ENCODE results near the gene KIF16B.

The KIF16B gene

GRCh38 chr20:16432466-16433292 is 140.6 kb downstream of the KIF16B start:
- TF ChIP-seq CTCF (conservative IDR thresholded peaks at IDR 0.05) = no peak
- no peak overlapping the region for H3K27ac ChIP-seq

- H3K27ac ChIP-seq = no peak overlapping the region
- TF ChIP-seq CTCF (conservative IDR thresholded peaks at IDR 0.05) = no peak
These were observed 145.1 kb downstream of the KIF16B start for GRCh38 chr20:16428112-16428511.

GRCh38 chr20:16427571-16427970 is 145.7 kb downstream of the KIF16B start:
- no peak for TF ChIP-seq CTCF (conservative IDR thresholded peaks at IDR 0.05)
- H3K27ac ChIP-seq = no peak overlapping the region

GRCh38 chr20:16424780-16425179 is 148.5 kb downstream of the KIF16B start:
- no peak overlapping the region for H3K27ac ChIP-seq

GRCh38 chr20:16423311-16424212 is 149.7 kb downstream of the KIF16B start:
- H3K27ac ChIP-seq = no peak overlapping the region
- TF ChIP-seq CTCF (conservative IDR thresholded peaks at IDR 0.05) = no peak

More at GRCh38 chr20:16424780-16425179, 148.5 kb downstream of the KIF16B start:
- TF ChIP-seq CTCF (conservative IDR thresholded peaks at IDR 0.05) = no peak

- TF ChIP-seq CTCF (conservative IDR thresholded peaks at IDR 0.05) = no peak
These were observed 154.0 kb downstream of the KIF16B start for GRCh38 chr20:16419138-16419715.

GRCh38 chr20:16418616-16419015 is 154.6 kb downstream of the KIF16B start:
- no peak for TF ChIP-seq CTCF (conservative IDR thresholded peaks at IDR 0.05)
- H3K27ac ChIP-seq = no peak overlapping the region

More at GRCh38 chr20:16419138-16419715, 154.0 kb downstream of the KIF16B start:
- no peak overlapping the region for H3K27ac ChIP-seq
